Measurements from ENCODE around the gene OVOL2.
"Not testable (repeated sequence)": the region's sequence is repeated elsewhere in the genome, so short reads cannot be mapped to it uniquely, and the experiment has no call there.

The OVOL2 gene

DNA sequence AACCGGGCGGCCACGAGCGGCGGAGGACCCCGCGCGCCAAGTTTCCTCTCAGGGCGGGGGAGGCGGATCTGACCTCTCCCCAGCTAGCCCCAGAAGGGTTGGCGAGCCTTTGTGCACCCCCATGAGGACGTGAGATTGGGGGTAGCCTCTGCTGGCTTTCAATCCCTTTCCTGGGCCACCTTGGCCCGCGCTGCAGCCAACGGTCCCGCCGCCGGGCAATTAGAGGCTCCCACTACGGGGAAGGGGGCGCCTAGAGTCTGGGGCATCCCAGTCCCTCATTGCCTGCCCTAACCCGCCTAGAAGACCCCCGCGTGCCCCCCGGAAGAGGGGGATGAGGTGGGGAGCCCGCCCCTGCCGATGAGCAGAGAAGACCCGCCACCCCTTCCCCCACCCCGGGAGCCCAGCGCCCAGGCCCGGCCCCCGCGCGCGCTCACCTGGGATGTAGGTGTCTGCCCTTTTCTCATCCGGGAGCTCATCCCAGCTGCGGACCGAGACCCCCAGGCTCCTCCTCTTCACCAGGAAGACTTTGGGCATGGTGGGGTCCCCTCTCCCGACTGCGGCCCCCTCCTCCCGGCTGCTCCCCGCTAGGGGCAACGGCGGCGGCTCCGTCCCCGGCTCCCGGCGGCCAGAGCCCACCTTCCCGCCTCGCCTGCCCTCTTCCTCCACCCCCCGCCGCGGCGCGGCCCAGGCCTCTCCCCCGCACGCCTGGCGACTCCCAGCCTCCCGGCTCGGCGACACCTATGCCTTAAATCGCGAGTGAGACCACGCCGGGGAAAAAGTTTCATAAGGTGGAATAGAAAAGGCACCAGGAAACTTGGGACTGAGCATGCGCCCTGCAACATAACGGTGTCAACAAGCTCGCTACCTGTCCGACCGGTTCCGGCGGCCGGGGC lies at the start of gene OVOL2:
OVOL2 (minus strand) TSS at position 816 of the 893 bp plus-strand sequence; CDS start at position 534, 282 bp downstream.
- peak; percentile 21 for DNase-seq

DNA sequence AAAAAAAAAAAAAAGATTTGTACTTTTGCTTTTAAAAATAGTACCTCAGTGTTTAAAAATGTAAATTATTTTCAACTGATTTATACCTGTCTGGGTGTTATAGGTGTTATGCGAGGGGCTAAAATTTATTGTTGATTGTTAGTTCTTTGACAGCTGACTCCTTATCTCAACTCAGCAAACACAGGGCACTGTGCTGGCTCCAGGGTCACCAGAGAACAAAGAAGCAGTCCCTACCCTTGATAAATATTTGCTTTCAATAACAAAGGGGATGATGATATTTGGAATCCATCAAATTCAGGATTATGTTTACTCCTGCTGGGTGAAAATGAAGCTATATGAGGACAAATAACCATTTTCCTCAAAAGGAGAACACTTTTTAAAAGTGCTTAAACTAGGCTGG lies 45.8 kb upstream of the OVOL2 start:
- DNase-seq: no peak

DNA sequence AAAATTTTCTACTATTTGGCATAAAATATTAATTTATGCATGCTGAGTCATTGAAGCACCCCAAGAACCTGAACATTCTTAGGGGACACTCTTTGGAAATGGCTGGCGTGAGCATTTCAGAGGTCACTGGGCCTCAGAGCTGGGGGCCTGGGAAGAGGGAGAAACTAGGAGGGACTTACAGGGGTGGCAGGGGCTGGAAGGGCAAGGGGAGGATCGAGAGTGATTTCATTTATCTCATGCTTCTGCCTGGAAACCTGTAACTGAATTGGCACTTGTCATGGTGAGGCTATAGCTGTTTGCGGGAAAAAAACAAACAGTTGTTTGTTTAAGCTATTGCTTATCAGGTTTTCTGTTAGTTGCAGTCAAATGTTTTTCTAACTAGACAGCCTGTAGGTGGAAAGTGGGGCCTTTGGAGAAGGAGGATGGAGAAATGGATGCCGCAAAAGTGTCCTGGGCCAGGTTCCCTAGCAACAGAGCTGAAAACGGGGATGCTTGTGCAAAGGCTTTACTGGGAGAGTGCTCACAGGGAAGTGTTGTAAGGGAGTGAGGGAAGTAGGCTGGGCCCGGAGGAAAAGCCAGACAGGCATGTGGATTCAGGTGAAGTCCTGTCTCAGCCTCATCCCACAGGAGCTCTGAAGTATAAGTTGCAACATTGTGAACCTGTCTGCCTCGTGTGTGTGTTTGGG lies 43.6 kb upstream of the OVOL2 start:
- no peak for DNase-seq

DNA sequence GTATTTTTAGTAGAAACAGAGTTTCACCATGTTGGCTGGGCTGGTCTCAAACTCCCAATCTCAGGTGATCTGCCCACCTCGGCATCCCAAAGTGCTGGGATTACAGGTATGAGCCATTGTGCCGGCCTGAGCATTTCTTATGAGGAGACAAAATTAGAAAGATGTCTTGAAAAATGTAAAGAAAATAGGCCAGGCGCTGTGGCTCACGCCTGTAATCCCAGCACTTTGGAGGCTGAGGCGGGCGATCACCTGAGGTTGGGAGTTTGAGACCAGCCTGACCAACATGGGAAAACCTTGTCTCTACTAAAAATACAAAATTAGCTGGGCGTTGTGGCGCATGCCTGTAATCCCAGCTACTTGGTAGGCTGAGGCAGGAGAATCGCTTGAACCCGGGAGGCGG lies 42.9 kb upstream of the OVOL2 start:
- DNase-seq: not testable (repeated sequence)

DNA sequence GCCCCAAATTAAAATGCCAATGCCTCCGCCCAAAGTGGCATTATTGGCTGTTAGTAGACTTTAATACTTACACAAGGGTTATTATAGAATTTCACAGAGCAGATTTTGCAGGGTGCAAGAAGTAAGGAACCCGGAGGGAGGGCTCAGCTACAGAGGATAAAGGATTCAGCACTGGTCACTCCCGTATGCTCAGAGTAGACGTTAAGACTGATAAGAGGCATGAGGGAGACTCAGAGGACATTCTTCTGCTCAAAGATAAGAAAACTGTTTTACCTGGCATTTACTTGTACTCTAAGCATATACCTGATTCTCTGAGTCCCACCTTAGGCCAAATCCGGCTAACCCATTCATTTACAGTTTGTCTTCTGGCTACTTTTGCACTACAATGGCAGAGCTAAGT lies 36.5 kb upstream of the OVOL2 start:
- no peak for DNase-seq

DNA sequence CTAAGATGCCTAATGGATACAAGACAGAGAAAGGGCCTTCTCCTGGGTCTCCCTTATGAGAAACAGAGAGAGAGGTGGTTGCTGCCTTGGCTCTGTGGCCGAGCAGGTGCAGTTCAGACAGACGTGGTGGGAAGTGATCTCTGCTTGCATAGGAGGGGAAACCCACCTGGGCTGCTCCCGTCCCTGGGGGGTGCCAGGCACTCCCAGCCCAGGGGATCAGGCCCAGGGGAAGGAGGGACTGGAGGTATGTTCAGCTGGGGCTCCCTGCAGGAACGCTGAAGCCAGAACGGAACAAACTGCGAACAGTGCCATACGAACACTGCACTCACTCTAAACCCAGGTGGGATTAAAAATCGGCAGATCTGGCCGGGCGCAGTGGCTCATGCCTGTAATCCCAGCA lies 35.7 kb upstream of the OVOL2 start:
- no peak for DNase-seq

DNA sequence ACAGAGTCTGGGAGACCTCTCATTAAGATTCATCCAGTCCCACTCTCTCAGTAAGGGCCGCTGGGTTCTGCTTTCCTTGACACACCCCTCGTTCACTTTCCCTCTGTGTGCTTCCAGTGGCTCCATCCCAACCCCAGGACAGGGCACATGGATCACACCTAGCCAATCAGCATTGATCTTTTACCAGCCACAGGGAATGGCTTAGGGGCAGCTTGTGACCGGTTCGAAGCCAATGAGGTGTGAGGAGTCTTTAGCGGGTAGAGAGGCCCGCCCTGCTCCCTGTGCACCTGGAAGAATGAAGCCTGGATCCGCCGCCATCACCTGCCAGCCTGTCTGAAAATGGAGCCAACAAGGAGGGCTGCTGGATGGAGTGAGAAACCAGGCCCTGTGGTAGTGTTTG lies 35.2 kb upstream of the OVOL2 start:
- DNase-seq: no peak

DNA sequence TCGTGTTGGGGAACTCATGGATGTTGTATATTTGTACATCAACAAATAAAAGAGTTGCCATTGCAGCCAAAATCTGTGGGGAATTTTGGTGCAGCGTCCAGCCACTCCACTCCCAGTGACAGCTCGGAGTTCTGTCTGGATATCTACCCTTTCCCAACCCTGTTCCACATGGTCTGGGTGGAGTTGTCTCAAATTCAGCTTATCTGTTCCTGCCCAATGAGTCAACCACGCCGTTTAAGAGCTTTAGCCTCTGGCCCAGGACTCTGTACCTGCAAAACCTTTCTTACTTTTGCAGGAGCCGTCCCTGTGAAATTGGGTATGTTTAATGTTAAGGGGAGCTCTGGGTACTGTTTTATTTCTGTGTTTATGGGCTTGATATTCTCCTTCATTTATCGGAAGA lies 33.9 kb upstream of the OVOL2 start:
- DNase-seq: no peak

DNA sequence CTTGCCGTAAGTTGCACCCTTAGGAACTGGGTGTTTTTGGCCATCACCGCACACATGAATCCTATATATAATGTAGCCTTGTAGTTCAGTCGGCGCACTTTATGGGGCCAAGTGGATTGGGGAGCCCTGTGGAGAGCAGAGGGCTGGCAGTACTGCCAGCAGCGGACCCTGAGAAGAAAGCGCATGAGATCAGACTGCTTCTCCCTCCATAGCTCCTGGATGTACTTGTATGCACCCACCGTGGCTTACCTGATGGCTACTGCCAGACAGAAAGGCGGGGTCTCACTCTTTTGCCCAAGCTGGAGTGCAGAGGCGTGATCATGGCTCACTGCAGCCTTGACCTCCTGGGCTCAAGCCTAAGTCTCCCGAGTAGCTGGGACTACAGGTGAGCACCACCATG lies 32.8 kb upstream of the OVOL2 start:
- DNase-seq: no peak

DNA sequence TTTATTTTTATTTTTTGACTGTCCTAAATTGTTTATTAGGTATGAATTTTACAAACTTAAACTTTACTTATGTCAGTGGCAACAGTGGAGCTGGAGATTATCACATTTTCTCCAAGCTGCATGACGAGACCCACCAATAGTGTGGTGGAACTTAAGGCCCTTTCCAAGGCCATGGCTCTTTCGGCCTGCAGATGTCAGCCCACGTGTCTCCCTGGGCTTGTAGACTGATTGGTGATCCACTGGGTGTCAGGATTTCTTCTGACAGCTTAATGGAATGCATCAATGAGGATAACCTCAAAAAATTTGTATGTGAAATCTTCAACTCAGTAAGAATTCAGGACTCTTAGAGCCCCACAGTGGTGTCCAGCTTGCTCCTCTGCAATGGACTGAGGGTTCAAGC lies 32.3 kb upstream of the OVOL2 start:
- no peak for DNase-seq

DNA sequence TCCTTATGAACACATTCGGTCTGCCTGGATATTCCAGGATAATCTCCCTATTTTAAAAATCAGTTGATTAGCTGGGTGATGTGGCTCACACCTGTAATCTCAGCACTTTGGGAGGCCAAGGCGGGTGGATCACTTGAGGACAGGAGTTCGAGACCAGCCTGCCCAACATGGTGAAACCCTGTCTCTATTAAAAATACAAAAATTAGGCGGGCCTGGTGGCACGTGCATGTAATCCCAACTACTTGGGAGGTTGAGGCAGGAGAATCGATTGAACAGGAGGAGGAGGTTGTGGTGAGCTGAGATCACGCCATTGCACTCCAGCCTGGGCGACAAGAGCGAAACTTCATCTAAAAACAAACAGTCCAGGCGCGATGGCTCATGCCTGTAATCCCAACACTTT lies 31.1 kb upstream of the OVOL2 start:
- not testable (repeated sequence) for DNase-seq

DNA sequence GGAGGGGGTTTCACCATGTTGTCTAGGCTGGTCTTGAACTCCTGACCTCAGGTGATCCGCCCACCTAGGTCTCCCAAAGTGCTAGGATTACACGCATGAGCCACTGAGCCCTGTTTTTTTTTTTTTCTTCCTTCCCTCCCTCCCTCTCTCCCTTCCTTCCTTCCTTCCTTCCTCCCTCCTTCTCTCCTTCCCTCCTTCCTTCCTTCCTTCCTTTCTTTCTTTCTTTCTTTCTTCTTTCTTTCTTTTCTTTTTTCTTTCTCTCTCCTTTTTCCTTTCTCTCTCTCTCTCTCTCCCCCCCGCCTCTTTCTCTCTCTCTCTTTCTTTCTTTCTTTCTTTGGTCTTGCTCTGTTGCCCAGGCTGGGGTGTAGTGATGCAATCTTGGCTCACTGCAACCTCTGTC lies 30.6 kb upstream of the OVOL2 start:
- DNase-seq: not testable (repeated sequence)

DNA sequence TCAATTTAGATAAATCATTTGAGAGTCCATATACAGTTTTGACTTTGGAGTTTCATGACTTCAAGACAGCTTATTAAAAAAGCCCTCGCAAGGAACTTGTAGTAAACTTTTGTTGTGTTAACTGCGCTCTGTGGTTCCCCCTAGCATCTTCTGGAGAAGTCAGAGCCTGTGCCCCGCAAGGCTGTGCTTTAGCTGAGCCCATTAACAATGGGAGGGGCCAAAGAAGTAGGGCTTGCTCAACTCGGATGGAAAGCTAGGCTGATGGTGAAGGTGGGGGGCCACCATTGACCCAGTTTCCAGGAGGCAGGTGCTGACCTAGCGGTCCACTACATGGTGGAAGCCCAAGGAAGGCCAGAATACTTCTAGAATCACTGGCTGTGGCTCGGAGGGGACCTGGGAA lies 29.3 kb upstream of the OVOL2 start:
- DNase-seq: no peak

DNA sequence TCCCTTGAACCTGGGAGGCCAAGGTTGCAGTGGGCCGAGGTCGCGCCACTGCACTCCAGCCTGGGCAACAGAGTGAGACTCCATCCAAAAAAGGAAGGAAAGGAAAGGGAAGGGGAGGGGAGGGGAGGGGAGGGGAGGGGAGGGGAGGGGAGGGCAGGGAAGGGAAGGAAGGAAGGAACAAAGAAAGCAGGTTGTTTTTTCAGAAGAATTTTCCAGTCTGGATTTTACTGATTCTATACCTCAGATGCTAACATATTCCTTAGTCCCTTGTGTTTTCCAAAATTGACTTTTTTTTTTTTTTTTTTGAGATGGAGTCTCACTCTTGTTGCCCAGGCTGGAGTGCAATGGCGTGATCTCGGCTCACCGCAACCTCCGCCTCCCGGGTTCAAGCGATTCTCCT lies 23.1 kb upstream of the OVOL2 start:
- not testable (repeated sequence) for DNase-seq

DNA sequence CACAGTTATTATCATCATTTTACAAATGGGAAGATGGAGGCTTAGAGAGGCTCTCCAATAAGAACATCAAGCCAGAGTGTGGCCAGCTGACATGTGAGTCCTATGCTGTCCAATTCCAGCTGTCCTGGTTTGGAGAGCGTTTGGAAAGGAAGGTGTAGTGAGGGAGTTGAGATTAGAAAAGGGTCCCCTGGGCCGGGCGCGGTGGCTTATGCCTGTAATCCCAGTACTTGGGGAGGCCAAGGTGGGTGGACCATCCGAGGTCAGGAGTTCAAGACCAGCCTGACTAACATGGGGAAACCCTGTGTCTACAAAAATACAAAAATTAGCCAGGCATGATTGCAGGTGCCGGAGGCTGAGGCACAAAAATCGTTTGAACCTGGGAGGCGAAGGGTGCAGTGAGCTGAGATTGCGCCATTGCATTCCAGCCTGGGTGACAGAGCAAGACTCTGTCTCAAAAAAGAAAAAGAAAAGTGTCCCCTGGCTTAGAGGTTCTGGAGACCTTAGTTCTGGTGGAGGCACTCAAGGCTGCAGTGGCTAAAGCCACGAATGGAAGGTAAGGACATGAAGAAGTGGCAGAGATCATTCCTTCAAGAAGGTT lies 22.1 kb upstream of the OVOL2 start:
- no peak for DNase-seq

DNA sequence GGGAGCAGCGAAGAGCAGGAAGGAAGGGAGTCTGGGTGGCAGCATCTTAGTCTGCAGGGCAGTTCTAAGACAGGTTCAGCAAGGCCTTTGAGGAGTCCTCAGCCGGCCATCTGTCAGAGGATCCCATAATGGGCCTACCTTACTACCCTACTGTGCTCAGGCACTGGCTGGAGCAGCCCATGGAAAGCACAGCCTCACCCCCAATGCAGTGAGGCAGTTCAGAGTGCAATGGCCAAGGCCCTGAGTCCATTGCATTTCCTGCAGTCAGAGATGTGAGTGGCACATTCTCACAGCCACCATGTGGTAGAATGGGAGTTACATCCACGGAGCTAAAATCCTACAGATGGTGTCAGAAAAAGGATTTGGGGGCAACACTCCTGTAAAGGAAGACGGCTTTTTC lies 19.4 kb upstream of the OVOL2 start:
- no peak for DNase-seq

DNA sequence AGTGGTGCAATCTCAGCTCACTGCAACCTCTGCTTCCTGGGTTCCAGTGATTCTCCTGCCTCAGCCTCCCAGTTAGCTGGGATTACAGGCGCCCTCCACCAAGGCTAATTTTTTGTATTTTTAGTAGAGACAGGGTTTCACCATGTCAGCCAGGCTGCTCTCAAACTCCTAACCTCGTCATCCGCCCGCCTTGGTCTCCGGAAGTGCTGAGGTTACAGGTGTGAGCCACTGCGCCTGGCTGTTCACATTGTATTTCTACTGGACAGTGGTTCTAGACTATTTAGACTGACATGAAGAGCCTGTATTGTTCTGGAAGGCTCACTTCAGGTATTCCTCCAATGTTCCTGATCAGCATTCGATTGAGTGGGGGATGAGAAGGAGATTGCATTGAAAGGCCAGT lies 14.8 kb upstream of the OVOL2 start:
- DNase-seq: no peak

DNA sequence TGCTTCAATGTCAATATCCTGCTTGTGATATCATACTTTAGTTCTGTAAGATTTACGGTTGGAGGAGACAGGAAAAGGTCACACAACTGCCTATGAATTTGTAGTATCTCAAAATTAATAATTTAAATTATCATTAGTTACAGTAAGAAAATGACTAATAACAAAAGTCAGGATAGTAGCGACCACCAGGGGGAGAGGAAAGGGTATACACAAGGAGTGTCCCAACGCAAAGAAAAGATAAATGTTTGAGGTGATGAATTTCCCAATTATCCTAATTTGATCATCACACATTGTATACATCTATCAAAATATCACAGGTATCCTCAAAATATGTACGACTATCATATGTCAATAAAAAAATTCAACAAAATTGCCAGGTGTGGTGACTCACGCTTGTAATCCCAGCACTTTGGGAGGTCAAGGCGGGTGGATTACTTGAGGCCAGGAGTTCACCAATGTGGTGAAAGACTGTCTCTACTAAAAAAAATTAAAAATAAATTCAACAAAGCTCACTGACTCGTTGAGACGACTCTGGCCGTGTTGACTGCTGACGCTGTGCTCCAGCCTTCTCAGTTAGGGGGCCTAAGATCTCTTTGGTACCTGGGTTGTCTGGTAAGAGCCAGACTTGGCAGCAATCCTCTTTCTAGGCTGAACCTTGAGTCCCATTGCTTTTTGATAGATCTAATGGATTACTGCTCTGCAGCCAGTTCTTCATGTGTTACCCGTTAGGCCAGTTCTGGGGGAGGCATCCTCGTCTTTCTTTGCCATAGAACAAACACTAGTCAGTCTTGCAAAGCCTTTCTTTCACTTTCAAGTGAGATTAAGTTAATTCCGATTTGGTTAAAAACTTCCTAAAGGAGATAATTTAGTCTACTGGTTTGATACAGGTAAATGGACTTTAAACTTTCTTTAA lies 9.0 kb upstream of the OVOL2 start:
- DNase-seq: peak; percentile 39

DNA sequence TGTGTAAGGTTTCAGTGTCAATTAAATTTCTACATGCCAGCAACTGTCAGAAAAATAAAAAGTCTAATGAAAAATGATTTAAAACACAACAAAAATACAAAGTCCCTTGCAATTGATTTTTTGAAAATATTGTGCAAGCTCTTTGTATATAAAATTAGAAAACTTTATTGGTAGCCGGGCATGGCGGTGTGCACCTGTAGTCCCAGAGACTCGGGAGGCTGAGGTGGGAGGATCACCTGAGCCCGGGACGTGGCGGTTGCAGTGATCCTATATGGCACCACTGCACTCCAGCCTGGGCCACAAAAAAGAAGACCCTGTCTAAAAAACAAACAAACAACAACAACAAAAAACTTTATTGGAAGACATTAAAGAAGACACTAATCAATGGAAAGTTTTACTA lies 6.0 kb upstream of the OVOL2 start:
- no peak for DNase-seq

DNA sequence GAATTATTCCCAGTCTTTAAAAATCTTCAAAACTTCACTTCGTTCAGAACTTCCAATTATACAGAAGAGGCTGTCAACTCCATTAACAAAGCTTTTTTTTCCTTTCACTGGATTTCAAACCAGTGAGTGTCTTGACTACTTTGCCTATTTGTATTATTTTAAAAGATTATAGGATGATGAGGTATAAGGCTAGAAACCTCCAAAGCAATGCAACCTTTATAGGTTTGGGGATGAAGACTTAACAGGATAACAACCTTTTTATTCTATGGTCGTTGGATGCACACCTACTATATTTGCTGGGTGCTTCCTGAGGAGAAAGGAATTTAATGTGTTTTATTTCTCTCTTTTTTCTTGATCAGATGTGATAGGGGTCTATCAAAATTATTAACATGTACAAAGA lies 1.9 kb upstream of the OVOL2 start:
- no peak for DNase-seq

DNA sequence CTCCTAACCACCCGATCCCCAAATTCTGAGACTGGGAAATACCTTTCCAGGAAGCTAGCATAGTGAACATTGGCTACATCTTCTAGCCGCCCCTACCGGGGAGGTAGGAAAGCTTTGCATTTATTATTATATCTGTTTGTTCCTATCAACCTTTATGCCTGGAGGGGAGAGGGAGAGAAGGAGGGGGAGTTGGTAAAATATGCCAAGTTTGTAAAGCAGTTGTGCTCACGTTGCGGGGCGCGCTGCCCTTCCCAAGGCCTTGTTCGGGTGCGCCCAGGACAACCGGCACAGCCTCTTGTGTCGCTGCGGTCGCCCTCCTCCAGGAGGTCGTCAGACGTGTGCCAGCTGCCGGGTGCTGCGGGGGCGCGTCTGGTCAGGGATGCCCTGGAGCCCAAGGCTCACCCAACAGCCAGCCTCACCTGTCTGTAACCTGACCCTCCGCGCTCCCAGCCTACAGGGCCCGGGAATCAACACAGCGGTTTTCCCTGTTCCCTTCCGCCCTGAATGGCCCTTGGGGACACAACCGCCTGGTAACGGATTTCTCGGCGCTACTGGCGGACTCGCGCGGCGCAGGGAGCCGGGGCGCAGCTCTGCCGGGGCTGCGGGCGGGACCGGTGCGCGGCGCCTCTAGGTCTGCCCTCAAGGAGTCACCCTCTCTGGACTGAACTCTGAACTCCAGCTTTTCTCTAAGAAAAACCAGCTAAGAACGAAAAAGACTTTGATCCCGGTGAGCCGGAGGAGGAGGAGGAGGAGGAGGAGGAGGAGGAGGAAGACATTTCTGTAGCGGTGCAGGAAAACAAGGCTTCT lies 1.1 kb upstream of the OVOL2 start:
- peak; percentile 9 for DNase-seq

DNA sequence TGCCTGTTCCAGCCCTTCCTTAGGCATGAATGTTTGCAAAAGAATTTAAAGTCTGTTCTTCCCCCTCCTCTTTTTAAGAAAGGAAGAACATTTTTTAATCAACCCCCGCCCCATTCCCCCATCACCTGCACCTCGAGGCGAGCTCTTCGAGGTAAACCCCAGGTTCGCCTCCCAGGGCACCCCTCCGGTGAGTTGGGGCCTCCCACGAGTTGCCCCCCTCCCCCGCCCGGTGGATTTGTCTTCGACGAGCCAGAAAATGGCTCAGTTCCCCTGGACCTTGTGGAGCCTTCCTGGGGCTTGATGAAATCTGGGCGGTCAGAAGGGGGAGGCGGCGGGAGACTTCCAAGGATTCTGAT lies 256 bp upstream of the OVOL2 start:
- DNase-seq: no peak

All from hematopoietic multipotent progenitor cell treated with erythropoietin and hydrocortisone succinate and interleukin-3 and kit ligand, for 6 days (in vitro differentiated cells).